Measurements from ENCODE around the gene EFHC1.

EFHC1 gene

GRCh38 chr6:52539607-52540006 lies 119.5 kb downstream of the EFHC1 start:
- DNase-seq (ENCODE audit: low read depth in 2 of 2): no peak

DNA sequence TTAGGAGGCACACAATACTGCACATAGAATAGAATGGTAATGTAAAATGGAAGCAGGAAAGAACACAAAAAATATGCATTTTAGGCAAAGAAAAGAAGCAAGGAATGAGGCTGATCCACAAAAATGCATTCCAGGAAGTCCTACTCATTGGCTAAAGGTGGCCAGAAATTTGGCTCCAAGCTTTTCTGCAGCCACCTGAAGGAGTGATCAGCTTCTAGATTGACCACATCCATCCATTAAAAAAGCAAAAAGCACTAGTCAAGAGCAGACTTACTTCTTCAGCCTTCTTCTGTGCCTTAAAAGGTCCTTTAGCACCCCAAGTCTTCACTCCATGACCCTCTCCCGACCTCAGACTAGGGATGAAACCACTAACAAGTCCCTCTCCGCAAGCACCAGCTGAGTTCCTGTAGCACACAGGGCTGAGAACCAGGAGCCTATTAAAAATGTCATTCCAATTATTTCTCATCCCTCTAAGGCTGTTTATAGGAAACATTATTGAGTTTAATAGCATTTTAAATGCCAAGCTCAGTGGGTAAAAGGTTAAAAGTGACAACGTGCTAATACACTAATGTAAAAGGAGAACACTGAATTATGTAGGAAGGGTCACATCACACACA lies 120.3 kb downstream of the EFHC1 start:
- no peak for DNase-seq (ENCODE audit: low read depth in 2 of 2)

DNA sequence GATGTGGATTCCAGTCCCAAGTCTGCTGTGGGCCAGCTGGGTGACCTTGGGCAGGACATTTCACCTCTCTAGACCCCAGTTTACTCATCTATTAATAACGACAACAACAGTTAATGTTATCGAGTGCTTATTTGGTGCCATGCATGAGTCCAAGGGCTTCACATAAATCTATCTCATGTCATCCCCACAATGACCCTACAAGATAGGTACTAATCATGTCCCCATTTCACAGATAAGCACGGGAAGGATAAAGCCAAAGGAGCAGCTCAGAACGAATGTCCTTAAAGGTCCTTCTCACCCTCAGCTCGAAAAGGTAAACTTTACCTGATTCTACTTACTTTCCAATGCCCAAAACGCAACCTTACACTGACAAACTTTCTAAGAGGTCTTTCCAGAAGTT lies 121.0 kb downstream of the EFHC1 start:
- no peak for DNase-seq (ENCODE audit: low read depth in 2 of 2)

DNA sequence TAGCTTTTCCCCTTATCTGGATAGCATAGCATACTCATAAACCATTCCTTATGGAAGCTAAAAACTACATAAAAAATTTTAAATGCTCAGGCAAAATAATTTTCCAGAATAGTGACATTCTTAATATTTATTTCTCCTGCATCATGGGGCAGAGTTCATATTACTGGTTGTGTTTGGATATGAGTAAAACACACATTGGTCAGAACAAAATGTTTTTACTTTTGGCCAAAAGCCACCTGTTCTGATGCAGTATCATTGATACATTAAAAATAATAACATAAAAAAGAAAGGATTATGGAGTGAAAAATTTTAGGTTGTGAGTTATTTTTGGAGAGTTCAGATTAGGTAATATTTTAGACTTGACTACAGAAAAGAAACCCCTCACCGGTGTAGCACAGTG lies 123.1 kb downstream of the EFHC1 start:
- no peak for DNase-seq (ENCODE audit: low read depth in 2 of 2)

DNA sequence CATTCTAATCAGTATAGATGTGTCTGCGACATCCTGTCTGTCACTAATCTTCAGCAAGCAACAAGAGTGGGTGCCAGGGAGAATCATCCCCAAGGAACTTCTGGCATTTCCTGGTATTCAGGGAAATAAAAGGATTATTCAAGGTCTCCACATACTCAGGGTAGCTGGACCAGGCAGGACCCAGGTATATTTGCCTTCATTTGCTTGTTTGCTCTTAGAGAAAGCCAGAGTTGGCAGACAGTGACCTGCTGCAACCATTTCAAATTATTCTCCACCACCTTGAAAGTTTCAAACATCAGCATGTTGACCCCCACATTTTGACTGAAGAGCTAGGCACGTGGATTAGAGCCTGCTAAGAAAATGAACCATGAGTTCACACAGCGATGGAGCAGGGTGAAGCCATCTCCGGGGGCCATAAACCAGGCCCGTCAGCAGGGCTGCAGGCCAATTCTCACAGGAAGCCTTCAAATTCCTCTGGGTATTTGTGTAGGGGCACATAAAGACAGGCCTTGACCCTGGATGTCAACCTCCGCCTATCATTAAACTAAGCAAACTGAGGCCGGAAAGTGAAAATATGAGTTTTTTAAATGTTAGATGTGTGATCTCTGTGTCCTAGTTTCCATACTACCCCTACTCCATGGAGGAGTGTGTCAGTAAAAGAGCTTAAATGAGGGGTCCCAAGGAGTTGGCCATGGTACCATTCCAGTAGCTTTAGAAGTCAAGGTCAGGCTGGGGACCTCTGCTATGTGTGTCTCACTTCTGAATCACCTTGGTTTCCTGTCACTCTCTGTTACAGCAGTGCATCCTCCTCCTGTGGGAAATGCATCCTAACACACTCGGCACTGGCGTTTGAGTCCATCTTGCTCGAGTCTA lies 123.8 kb downstream of the EFHC1 start:
- DNase-seq (ENCODE audit: low read depth in 2 of 2): no peak

DNA sequence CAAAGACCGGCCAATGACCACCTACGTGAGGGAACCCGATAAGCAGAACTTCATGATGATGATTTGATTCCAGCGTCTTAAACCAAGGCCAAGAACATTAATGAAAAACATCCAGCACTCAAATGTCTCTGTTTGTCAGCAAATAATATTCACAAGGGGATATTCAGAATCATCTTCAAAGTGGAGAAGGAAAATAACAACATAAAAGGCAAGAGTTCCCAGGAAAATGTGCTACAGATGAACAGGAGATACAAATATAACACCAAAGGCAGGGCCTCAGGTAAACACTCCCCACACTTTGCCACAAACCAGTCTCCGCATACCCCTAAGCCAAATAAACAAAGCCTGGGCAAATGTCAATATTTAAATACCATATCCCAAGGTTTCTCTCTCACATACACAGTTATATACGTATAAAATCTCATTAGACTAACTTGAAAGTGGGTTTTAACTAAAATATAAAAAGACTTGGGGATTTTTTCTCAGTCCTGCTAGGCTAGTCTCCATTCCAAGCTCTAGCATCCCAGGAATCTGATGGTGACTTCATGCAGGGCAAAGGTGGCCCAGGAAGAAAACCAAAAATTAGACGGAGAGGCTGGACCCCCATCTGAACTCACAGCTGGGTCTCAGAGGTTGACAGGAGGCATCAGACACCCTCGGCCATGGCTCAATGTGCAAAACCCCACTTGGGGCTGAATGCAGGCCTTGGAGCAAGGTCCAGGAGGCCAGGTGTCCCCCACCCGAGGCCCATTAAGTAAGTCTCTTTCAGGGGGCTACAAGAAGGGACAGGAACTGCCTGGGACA lies 124.7 kb downstream of the EFHC1 start:
- no peak for DNase-seq (ENCODE audit: low read depth in 2 of 2)

- no peak for DNase-seq (ENCODE audit: low read depth in 2 of 2)
Measured at GRCh38 chr6:52545406-52546119, 125.4 kb downstream of the EFHC1 start.

GRCh38 chr6:52546192-52546591 lies 126.0 kb downstream of the EFHC1 start:
- DNase-seq (ENCODE audit: low read depth in 2 of 2): no peak

DNA sequence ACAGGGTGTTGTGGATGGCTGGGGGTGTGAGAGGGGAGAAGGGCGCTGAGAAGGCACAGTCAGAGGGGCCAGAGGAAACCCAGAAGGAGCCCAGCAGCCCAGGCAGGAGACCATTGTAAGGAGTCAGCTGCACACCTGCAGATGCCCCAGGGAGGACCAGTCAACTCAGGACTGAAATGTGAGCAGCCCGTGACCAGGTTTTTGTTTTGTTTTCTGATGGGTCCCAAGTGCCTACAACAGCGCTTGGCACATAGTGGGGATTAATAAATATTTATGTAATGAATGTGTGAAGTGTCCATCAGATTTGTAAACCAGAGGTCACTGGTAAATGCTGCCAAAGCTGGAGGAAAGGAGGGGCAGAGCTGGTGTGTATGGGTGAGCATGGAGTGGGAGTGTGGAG lies 126.5 kb downstream of the EFHC1 start:
- DNase-seq (ENCODE audit: low read depth in 2 of 2): no peak

GRCh38 chr6:52547647-52548352 lies 127.7 kb downstream of the EFHC1 start:
- no peak for DNase-seq (ENCODE audit: low read depth in 2 of 2)

GRCh38 chr6:52548353-52548713 lies 128.2 kb downstream of the EFHC1 start:
- DNase-seq (ENCODE audit: low read depth in 2 of 2): no peak

GRCh38 chr6:52548999-52549398 lies 128.9 kb downstream of the EFHC1 start:
- no peak for DNase-seq (ENCODE audit: low read depth in 2 of 2)

DNA sequence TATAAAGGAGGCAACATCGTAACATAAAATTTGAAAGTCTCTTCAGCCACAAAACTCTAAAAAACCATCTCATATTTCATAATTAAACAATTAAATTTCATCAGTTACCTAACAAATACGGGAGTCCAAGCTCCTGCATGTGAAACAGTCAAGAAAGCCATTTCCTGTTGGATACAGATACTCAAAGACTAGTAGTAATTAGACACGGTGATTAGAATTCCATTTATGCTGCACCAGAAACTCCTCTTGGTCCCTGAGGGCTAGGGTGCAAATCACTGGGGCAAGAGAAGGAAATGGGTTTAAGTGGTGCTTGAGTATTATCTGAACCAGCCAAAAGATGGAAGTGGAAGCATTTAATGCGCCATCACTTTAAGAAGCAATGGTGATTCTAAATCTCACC lies 129.3 kb downstream of the EFHC1 start:
- DNase-seq (ENCODE audit: low read depth in 2 of 2): no peak

GRCh38 chr6:52550014-52550575 lies 130.0 kb downstream of the EFHC1 start:
- DNase-seq (ENCODE audit: low read depth in 2 of 2): no peak

DNA sequence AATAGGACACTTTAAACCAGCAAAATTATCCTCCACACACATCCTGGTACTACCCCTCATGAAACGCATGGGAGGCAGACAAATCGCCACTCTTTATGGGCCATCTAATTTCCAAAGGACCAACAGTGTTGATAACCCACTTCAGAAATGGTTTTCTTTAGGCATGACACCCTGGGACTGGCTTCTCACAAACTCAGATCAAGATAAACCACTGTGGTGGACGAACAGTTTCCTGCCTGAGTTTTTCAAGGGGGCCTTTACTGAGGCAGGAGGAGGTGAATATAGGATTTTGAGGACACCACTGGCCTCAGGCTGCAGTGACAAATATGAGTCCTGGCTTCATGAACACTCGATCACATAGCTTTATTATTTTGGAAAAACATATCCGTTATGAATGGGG lies 130.7 kb downstream of the EFHC1 start:
- DNase-seq (ENCODE audit: low read depth in 2 of 2): no peak

GRCh38 chr6:52551483-52552277 lies 131.5 kb downstream of the EFHC1 start:
- DNase-seq (ENCODE audit: low read depth in 2 of 2): no peak

- DNase-seq (ENCODE audit: low read depth in 2 of 2): no peak
Measured at GRCh38 chr6:52552278-52552643, 132.1 kb downstream of the EFHC1 start.

DNA sequence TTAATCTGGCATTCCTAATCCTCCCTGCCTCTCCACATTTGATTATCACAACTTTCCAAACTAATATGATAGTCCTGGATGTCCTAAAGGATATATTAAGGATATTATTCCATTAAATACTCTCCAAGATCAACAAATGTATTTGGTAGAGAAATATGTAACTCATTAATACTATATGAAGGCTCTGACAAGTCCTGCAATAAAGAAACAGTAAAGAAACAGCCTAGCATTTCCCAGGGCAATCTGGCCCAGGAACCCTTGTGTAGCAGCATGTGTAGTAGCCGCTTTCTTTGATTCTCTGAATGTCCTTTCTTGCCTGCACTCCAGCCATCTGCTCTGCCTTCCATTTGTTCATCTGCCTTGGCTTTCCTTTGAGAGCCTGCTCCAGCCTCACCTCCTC lies 133.0 kb downstream of the EFHC1 start:
- no peak for DNase-seq (ENCODE audit: low read depth in 2 of 2)

DNA sequence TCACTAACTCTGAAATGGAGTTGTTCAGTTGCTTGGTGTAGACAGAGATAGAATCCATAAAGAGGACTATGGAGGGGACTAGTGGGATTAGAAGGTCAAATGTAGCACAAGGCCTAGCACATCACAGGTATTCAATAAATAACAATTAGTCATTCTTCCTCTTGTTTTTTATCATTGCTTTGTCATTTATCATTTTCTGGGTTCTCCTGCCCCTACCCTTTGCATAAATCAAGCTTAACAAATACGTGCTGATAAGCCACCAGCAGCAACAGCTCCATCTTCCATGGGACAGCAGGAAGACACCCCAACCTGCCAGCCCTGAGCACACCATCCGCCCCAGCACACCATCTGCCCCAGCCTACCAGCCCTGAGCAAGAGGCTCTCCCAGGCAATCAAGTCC lies 133.6 kb downstream of the EFHC1 start:
- DNase-seq (ENCODE audit: low read depth in 2 of 2): no peak

DNA sequence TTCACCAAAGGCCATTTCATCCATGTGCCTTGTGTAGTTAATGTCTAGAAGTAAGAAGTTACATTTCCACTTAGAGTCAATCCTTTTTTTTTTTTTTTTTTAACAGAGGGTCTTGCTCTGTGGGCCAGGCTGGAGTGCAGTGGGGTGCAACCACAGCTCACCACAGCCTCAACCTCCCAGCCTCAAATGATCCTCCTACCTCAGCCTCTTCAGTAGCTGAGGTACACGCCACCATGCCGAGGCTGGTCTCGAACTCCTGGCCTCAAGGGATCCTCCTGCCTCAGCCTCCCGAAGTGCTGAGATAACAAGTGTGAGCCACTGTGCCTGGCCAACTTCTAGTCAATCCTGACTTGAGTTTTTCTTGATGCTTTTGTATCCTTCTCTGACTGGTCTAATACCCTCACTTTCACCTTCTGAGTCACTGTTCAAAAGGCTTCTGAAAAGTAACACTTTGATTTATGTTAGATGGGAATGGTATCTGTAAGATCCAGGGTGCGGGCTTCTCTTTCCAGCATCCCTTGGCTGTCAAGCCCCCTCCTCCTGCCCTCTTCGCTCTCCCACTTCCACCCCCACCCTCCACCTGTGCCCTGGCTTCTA lies 134.6 kb downstream of the EFHC1 start:
- DNase-seq (ENCODE audit: low read depth in 2 of 2): no peak
